Neural cell (in vitro differentiated cells): ENCODE measurements around the gene FILIP1L.

Source experiments
- EZH2 ChIP-seq: fragments of 200-600, 300-800 bp; shearing (Covaris generic), sonication (generic); IDR thresholded peaks from 2 replicates; pipeline ENCODE4 v1.6.1; 2014; ENCODE audit warnings: antibody characterized with exemption, low read length, borderline replicate concordance, mild to moderate bottlenecking; ENCODE audit not compliant: insufficient read depth, poor library complexity, severe bottlenecking
- MXI1 ChIP-seq: fragments of 450-650 bp; conservative IDR thresholded peaks from 2 replicates; pipeline ENCODE4 v1.6.1; 2014; ENCODE audit warnings: antibody characterized with exemption, mild to moderate bottlenecking; ENCODE audit not compliant: poor library complexity, severe bottlenecking
- RAD21 ChIP-seq: fragments of 450-650 bp; conservative IDR thresholded peaks from 2 replicates; pipeline ENCODE4 v1.6.1; 2014; ENCODE audit warnings: antibody characterized with exemption, mild to moderate bottlenecking, moderate library complexity
- TF ChIP-seq, protein P1 (sequence below): fragments of 450-650 bp; IDR thresholded peaks from 2 replicates; pipeline ENCODE4 v1.5.1; 2014; ENCODE audit warnings: antibody characterized with exemption, mild to moderate bottlenecking, moderate library complexity; ENCODE audit not compliant: poor library complexity, severe bottlenecking

- TF ChIP-seq, protein P1, sequence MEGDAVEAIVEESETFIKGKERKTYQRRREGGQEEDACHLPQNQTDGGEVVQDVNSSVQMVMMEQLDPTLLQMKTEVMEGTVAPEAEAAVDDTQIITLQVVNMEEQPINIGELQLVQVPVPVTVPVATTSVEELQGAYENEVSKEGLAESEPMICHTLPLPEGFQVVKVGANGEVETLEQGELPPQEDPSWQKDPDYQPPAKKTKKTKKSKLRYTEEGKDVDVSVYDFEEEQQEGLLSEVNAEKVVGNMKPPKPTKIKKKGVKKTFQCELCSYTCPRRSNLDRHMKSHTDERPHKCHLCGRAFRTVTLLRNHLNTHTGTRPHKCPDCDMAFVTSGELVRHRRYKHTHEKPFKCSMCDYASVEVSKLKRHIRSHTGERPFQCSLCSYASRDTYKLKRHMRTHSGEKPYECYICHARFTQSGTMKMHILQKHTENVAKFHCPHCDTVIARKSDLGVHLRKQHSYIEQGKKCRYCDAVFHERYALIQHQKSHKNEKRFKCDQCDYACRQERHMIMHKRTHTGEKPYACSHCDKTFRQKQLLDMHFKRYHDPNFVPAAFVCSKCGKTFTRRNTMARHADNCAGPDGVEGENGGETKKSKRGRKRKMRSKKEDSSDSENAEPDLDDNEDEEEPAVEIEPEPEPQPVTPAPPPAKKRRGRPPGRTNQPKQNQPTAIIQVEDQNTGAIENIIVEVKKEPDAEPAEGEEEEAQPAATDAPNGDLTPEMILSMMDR, result no peak
- no peak for TF ChIP-seq RAD21
- no peak for TF ChIP-seq EZH2
- TF ChIP-seq MXI1, result no peak
These were observed 43.4 kb upstream of the FILIP1L start for GRCh38 chr3:100157685-100158084.
